Measurements from ENCODE around the gene POLE. TPM values are rescaled to one million over a fixed set of nuclear protein-coding genes. Genes with fewer than 3 reads are reported as not detected.

POLE gene
- total RNA-seq, 1 experiment from 2014 or later, result 32.8 TPM

DNA sequence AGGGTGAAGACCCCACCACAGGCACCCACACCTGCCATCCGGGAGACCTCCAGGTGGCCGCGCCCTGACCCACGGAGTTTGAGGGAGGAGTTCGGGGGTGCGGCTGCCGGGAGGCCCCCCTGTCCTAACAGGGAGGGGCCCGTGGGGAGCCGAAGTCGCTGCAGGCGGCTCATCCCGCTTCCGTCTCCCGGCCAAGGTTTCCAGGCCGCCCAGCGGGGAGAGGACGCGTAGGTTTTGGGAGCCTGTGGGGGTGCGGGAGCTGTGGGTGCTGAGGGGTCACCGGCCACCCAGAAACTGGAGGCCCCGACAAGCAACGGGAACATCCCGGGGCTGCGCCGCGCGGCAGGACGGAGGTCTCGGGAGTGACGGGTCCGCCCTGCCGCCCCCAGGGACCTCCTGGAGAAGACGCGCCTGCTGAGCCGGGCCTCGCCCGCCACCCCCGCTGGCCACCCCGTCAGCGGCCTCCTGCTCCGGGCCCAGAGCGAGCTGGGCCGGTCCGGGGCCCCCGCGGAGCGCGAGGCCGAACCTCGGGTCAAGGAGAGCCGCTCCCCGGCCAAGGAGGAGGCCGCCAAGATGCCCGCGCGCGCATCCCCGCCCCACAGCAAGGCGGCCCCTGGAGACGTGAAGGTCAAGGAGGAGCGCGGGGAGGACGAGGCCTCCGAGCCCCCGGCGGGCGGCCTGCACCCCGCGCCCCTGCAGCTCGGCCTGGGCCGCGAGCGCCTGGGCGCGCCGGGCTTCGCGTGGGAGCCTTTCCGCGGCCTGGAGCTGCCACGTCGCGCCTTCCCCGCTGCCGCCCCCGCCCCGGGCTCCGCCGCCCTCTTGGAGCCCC lies 104.3 kb downstream of the POLE start:
- Histone ChIP-seq H3K27me3 (replicated peaks) (no peaks in the 10 kb centered on the region), H3K4me1 (replicated peaks) (no peaks in the 10 kb centered on the region), H3K36me3 (no peaks in the 10 kb centered on the region), H3K9me3 (replicated peaks) (no peaks in the 10 kb centered on the region), H3K4me3 (no peak overlapping the region), H3K27ac (no peak overlapping the region)
- no peak for DNase-seq (ENCODE audit: low read depth in 1 of 2, low spot score in 2 of 2)

DNA sequence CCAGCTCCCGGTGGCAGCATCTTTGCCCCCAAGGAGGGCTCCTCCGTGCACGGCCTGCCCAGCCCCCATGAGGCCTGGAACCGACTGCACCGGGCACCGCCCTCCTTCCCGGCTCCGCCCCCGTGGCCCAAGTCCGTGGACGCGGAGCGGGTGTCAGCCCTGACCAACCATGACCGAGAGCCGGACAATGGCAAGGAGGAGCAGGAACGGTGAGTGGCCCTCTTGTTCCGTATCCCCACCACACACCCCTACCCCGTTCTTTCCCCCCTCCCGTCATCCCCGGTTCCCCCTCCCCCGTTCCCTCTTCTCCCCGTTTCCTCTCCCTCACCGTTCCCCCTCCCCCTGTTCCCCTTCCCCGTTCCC lies 105.1 kb downstream of the POLE start:
- DNase-seq (ENCODE audit: low read depth in 1 of 2, low spot score in 2 of 2), result no peak
- H3K4me1 ChIP-seq (replicated peaks), result no peaks in the 10 kb centered on the region
- H3K27me3 ChIP-seq (replicated peaks), result no peaks in the 10 kb centered on the region
- no peak overlapping the region for H3K4me3 ChIP-seq
- no peak overlapping the region for H3K27ac ChIP-seq
- H3K36me3 ChIP-seq, result no peaks in the 10 kb centered on the region
- no peaks in the 10 kb centered on the region for H3K9me3 ChIP-seq (replicated peaks)

DNA sequence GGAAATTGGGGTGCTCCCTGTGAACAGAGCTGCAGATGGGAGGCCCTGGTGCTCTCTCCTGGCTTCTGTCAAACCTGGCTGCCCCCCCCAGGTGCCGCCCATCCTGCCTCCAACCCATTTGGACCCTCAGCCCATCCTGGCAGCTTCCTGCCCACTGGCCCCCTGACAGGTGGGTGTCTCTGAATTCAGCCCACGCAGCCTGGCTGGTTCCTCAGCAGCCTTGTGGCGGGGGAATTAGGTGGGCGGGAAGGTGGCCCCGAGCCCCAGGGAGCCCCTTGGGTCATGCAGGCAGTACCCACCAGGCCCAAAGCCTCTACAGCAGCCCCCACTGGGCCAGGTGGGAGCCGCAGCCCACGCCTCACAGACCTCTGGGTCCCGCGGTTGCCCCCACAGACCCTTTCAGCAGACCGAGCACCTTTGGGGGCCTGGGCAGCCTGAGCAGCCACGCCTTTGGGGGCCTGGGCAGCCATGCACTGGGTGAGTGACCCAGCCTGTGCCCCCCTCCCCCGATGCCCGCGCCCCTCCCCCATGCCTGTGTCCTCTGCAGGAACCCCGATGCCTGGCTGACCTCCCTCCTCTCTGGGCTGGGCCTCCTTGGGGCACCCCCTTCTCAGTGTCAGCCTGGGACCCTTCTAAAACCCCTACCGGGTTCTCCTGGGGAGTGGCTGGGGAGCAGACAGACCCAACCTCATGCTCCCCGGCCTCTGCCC lies 105.6 kb downstream of the POLE start:
- no peaks in the 10 kb centered on the region for H3K4me1 ChIP-seq (replicated peaks)
- no peak overlapping the region for H3K4me3 ChIP-seq
- no peaks in the 10 kb centered on the region for H3K27me3 ChIP-seq (replicated peaks)
- no peak for DNase-seq (ENCODE audit: low read depth in 1 of 2, low spot score in 2 of 2)
- H3K27ac ChIP-seq, result no peak overlapping the region
- H3K36me3 ChIP-seq, result no peaks in the 10 kb centered on the region
- H3K9me3 ChIP-seq (replicated peaks), result no peaks in the 10 kb centered on the region

DNA sequence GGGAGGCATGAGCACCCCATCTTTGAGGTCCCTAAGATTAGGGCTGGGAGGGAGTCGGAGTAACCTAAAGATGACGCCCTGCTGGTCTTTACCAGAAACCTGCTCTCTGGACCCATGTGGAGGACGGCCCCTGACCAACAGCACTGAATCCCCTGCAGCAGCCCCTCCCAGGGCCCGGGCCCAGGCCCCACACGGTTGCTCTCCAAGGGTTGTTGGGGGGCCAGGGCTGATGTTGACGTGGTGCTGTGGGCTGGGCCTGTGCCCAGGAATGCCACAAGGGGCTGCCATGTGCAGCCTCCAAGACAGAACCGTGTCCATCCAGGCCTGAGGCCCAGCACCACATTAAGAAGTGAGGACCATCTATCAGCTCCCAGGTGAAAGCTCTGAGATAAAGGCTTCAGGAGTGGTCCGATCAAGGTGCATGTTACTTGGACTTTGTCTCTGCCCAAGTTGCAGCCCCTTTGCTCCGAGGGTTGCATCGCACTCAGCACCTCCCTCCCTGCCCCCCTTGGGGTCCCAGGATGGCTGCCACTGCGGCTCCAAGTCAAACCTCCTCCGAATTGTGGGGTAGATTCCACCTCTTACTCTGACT lies 106.3 kb downstream of the POLE start:
- Histone ChIP-seq H3K9me3 (replicated peaks) (no peaks in the 10 kb centered on the region), H3K4me1 (replicated peaks) (no peaks in the 10 kb centered on the region)

DNA sequence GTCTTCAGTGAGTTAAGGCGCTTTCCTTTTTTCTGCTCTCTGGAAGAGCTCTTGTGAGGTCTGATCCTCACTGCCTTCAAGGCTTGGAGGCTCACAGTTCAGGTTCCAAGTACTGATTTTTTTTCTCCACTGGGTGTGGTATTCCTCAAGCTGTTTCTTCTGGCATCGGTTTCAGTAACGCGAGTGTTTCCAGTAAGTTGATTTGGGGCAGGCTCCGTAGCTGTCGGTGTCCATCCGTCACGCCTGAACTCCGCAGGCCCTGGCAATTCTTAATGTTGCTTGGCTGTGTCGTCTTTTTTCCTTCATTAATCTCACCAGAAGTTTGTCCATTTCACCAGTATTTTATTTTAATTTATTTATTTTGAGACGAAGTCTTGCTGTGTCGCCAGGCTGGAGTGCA lies 107.4 kb downstream of the POLE start:
- Histone ChIP-seq H3K36me3 (no peaks in the 10 kb centered on the region), H3K27me3 (replicated peaks) (no peaks in the 10 kb centered on the region), H3K9me3 (replicated peaks) (no peaks in the 10 kb centered on the region), H3K4me1 (replicated peaks) (no peaks in the 10 kb centered on the region), H3K4me3 (no peak overlapping the region), H3K27ac (no peak overlapping the region)
- no peak for DNase-seq (ENCODE audit: low read depth in 1 of 2, low spot score in 2 of 2)

More for the DNA sequence above, 106.3 kb downstream of the POLE start:
- H3K36me3 ChIP-seq, result no peaks in the 10 kb centered on the region
- no peak for DNase-seq (ENCODE audit: low read depth in 1 of 2, low spot score in 2 of 2)
- H3K4me3 ChIP-seq, result no peak overlapping the region
- H3K27me3 ChIP-seq (replicated peaks), result no peaks in the 10 kb centered on the region
- no peak overlapping the region for H3K27ac ChIP-seq

DNA sequence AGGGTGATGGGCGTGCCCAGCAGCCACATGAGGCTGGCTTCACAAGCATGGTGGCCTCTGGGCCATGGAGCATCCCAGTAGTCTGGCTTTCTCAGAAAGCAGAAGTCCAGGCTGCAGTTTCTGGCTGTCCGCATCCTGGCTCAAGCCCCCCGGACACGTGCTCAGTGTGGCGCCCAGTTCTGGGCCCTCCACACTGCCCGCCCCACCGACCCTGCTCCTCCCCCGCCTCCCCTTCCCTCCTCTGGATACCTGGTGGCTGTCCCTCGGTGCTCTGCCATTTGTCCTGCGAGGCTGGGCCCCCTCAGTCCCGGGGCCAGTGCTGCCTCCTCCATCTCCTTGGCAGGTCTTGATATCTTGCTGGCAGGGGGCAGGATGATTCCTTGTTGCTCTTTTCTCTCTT lies 108.3 kb downstream of the POLE start:
- H3K36me3 ChIP-seq, result no peaks in the 10 kb centered on the region
- no peaks in the 10 kb centered on the region for H3K9me3 ChIP-seq (replicated peaks)
- H3K27ac ChIP-seq, result no peak overlapping the region
- no peaks in the 10 kb centered on the region for H3K27me3 ChIP-seq (replicated peaks)
- no peak overlapping the region for H3K4me3 ChIP-seq
- no peaks in the 10 kb centered on the region for H3K4me1 ChIP-seq (replicated peaks)
- DNase-seq (ENCODE audit: low read depth in 1 of 2, low spot score in 2 of 2), result no peak

DNA sequence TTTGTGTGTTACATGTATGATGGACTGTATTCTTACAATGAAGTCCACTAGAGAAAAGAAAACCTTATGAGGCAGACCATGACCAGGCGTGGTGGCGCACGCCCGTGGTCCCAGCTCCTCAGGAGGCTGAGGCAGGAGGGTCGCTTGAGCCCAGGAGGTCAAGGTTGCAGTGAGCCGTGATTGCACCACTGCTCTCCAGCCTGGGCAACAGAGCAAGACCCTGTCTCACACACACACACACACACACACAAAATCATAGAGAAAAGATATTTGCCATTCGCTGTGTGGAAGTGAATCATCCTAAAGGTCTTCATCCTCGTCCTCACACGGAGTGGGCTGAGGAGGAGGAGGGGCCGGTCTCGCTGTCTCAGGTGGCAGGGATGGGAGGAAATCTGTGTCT lies 109.0 kb downstream of the POLE start:
- Histone ChIP-seq H3K4me3 (no peak overlapping the region), H3K27ac (no peak overlapping the region), H3K9me3 (replicated peaks) (no peaks in the 10 kb centered on the region), H3K36me3 (no peaks in the 10 kb centered on the region), H3K4me1 (replicated peaks) (no peaks in the 10 kb centered on the region), H3K27me3 (replicated peaks) (no peaks in the 10 kb centered on the region)
- DNase-seq (ENCODE audit: low read depth in 1 of 2, low spot score in 2 of 2), result no peak

DNA sequence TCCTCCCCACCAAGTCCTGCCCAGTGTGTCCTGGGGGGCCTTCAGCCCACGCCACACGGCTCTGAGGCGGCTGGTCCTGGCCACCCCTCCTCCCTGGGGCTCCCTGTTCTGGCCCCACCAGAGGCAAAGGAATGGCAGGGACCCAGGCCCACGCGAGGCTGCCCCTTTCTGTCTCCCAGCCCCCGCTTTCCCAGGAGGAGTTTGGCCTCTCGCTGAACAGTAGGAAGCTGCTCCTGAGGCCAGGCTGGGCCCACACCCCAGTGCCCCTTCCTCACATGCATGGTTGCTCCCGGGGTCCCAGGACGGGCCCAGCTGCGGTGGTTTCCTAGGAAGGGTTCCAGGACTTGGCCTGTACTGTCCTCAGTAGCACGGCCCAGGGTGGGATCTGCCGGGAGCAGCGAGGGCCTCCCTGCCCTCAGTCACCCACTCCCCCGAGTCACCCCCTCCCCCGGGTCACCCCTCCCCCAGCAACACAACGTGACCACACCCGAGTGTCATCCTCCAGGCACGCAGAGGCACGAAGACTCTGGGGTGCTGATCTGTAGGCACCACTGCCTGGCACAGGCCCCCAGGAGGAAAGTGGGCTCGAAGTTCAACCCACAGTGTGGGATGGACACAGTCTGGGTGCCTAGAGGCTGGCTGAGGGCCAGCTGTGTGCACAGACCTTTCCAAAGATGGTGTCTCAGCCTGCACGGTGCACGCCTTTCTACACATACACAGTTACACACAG lies 109.8 kb downstream of the POLE start:
- Histone ChIP-seq H3K4me3 (no peak overlapping the region), H3K27me3 (replicated peaks) (no peaks in the 10 kb centered on the region), H3K4me1 (replicated peaks) (no peaks in the 10 kb centered on the region), H3K27ac (no peak overlapping the region), H3K9me3 (replicated peaks) (no peaks in the 10 kb centered on the region), H3K36me3 (no peaks in the 10 kb centered on the region)
- no peak for DNase-seq (ENCODE audit: low read depth in 1 of 2, low spot score in 2 of 2)

DNA sequence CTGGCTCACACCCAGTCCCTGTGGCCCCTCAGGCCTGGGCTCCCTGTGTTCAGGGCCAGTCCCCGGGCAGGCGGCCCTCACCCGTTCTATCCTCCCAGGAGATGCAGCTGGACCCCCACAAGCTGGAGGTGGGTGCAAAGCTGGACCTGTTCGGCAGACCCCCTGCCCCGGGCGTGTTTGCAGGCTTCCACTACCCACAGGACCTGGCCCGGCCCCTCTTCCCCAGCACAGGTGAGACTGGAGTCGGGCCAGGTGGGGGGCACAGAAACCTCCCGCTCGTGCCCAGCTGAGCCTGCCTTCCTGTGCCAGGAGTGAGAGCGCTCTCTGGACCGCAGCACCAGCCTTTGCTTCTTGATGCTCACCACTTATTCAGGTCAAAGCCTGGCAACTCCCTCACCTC lies 110.4 kb downstream of the POLE start:
- Histone ChIP-seq H3K27ac (no peak overlapping the region), H3K36me3 (no peaks in the 10 kb centered on the region), H3K4me1 (replicated peaks) (no peaks in the 10 kb centered on the region), H3K4me3 (no peak overlapping the region), H3K27me3 (replicated peaks) (no peaks in the 10 kb centered on the region), H3K9me3 (replicated peaks) (no peaks in the 10 kb centered on the region)
- no peak for DNase-seq (ENCODE audit: low read depth in 1 of 2, low spot score in 2 of 2)

DNA sequence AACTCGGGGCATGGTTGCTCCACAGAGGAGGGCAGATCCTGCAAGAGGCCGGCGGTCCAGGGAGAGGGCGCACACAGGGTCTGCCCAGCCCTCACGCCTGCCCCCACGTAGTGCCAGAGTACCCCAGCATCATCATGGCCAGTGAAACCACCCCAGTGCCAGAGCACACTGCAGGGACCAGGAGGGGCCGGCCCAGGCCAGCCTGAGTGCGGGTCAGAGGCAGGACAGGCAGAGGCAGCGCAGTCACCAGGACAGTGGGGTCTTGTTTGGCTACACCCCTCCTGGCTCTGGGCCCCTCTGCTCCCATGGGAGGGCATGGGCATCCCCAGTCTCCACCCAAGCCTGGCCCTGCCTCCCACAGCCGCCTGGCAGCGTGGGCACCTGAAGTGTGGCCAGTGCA lies 111.5 kb downstream of the POLE start:
- Histone ChIP-seq H3K9me3 (replicated peaks) (no peaks in the 10 kb centered on the region), H3K4me1 (replicated peaks) (no peaks in the 10 kb centered on the region), H3K27ac (no peak overlapping the region), H3K4me3 (no peak overlapping the region), H3K36me3 (no peaks in the 10 kb centered on the region), H3K27me3 (replicated peaks) (no peaks in the 10 kb centered on the region)
- DNase-seq (ENCODE audit: low read depth in 1 of 2, low spot score in 2 of 2), result no peak

DNA sequence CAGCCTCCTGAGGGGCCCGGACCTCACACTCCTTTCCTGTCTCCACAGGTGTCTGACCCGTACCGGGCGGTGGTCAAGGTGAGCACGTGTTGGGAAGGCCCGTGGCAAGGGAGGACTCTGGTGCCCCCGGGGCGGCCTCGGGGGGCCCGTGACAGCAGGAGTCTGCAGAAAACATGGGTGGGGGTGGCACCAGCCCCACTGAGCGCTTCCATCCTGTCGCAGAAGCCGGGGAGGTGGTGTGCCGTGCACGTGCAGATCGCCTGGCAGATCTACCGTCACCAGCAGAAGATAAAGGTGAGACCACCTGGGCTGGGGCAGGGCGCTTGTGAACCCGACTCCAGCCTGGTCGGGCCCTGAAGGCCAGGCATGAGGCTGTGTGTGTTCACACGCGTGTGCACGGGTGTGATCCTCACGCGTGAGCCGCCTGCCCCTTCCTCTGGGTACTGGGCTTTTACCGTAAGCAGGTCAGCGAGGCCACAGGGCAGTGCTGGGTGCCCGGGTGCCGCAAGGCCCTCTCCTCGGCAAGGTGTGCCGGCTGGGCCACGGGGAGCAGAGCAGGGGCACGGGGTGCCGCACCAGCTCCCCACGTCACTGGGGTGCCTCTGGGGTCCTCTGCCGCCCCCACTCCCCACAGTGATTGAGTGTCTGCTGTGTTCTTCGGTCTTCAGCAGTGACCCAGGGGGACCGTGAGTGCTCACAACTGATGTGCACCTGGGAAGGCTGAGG lies 112.7 kb downstream of the POLE start:
- Histone ChIP-seq H3K4me3 (no peak overlapping the region), H3K4me1 (replicated peaks) (no peaks in the 10 kb centered on the region), H3K27ac (no peak overlapping the region), H3K9me3 (replicated peaks) (no peaks in the 10 kb centered on the region), H3K27me3 (replicated peaks) (no peaks in the 10 kb centered on the region), H3K36me3 (no peaks in the 10 kb centered on the region)
- no peak for DNase-seq (ENCODE audit: low read depth in 1 of 2, low spot score in 2 of 2)

All from SJSA1 (cell line).